Muscle of arm (tissue), 12 donors: ENCODE results near the gene KCNG2. TPM values are rescaled to one million over a fixed set of nuclear protein-coding genes. Genes with fewer than 3 reads are reported as not detected.

ENCODE experiments used
- DNase-seq: peaks from one replicate; pipeline ENCODE4 v3.0.0-alpha.2; 2013
- polyA plus RNA-seq, 12 donors: library from polyadenylated mRNA; unstranded; fragments of 120-200 nt; gene quantifications; one replicate each; pipeline ENCODE4 v1.2.1, GENCODE V29; 2013; ENCODE audit not compliant: insufficient read length in 12 of 12

The KCNG2 gene
- polyA plus RNA-seq, 12 donors: 0.18 to 0.93 (median 0.35) TPM; not detected in 2

DNA sequence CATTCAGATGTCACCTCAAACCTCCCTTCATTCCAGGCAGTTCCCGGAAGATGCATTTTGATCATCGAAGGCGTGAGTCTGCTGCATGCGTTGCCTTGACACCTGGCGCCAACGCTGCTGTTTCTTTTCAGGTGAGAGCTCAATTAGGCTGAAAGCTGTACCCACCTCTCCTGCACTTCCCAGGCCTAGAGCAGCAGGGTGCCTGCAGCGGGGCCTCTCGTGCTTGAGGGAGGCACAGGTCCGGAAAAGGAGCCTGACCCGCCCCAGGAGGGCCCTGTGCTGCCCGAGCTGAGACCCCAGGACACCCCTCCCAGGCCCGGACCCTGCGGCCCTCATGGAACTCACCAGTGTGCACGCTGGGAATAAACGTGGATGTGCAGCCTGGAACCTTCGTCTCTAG is 31.4 kb upstream of the KCNG2 start:
- DNase-seq: no peak

DNA sequence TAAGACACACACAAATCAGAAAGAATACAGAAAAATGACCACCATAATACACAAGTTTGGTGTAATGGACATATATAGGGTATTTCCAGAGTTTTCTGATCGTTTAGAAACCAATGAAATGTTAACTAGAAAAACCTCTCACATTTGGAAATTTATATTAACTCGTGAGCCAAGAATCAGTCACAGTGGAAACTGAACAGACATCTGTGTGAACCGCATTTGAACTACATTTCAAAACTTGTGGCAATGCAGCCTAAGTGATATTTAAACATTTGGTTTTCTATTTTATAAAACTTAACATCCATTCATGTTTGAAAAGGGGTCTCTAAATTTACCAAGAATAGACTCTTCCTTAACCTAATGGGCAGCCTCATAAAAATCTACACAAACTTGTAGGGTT is 29.0 kb upstream of the KCNG2 start:
- DNase-seq: no peak

DNA sequence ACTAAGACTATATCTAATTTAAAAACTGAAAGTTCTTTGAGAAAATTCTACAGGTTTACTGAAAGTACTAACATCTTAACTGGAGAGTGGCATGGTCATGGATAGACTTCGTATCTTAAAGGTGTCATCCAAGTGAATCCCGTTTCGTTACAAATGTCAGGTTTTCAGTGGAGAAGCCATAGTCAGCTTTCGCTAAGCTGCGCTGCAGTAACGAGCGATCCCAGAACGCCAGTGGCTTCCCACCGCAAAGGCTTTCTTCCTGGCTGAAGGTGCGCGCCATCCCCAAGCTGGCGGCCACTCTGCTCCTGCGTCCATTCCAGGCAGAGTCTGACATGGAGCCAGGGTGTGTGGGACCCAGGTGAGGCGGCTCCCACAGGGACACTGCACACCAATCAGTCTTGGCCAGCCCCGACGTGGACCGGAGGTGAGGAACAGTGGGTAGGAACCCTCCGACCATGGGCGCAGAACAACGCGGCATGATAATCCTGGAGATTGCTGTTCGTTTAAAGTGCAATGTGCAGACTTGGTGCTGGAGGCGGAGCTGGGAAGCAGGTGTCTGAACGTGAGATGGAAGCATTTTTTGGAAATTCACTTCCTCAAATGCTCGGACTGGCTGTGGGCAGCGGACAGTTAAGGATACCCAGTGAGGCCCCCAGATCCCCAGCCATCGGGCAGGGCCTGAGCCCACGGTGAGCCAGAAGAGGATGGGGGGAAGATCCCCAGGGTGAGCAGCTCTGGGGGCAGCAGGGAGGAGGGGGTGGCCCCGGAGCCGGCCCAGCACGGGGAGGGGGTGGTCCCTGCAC is 27.8 kb upstream of the KCNG2 start:
- DNase-seq: no peak

DNA sequence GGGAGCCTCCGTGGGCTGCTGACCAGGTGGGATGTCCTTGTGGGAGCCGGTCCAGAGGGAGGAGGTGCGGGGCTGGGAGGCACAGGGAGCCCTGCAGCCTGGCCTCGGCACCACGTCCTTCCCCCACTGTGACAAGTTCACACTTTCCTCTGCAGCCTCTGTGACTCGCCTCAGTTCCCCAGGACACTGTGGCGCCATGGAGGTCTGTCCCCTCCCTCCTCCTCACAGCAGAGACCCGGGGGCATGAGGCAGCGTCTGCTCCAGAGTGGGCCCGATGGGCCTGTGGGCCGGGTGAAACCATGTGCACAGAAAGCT is 27.3 kb upstream of the KCNG2 start:
- no peak for DNase-seq

DNA sequence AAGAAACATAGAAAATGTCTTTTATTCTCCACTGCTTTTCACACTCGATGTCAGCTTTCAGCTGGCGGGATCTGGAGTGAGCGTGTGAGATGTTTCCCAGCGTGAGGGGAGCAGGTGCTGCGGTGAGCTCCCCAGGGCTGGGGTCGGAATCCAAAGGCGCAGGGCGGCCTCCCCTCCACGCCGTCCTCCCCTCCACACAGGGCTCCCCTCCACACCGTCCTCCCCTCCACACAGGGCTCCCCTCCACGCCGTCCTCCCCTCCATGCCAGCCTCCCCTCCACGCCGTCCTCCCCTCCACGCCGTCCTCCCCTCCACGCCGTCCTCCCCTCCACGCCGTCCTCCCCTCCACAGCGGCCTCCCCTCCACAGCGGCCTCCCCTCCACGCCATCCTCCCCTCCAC is 26.9 kb upstream of the KCNG2 start:
- no peak for DNase-seq

DNA sequence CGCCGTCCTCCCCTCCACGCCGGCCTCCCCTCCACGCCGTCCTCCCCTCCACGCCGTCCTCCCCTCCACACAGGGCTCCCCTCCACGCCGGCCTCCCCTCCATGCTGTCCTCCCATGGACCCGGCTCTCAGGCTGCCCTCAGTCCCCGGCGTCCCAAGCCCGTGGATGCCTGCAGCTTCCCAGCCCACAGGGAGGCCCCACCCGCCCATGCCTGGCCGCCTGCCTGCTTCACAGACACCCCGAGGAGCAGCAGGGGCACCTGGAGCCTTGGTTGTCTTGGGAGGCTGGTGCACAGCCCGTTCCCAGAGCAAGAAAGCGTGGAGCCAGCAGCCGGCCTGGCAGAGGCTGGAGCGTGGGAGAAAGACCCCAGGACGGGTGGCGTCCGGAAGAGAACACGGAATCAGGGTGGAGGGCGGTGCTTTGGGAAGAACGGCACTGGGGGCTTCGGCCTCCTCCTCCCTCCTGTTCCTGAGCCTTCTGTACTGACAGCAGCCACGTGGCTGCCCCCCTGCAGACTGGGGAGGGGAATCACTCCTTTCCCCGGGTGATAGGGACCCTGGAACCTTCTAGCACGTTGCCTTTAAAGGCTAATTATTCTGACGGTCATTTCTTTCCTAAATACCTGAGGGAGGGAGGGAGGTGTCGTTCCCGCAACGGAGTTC is 26.2 kb upstream of the KCNG2 start:
- no peak for DNase-seq

DNA sequence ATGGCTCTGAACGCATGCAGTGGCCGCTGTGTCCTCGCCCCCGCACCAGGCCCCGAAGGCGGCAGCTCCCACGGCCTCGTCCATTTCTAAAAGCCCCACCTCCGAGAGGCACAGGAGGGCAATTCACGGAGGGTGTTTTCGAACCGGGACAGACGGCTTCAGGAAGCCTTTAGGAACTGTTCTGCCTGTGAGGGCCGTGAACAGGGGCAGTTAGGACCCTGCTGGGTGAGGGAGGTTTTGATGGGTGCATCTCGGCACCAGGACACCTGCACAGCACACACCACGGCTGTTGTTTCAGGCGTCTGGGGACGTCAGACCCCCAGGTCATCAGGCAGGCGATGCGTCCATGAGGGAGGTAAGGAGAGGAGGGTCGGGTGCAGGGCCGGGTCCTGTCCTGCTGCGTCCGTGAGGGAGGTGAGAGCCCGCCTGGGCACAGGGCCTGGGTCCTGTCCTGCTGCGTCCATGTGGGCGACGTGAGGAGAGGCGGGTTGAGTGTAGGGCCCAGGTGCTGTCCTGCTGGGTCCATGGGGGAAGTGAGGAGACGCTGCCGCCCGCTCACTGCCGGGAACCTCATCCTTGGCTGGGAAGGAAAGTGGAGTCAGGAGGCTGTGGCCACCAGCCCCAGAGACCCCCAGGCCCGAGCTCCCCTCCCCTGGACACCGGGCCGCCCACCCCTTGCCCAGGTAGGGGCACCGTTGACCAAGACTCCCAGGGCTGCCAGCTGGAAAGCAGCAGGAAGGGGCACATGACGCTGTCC is 25.5 kb upstream of the KCNG2 start:
- no peak for DNase-seq

DNA sequence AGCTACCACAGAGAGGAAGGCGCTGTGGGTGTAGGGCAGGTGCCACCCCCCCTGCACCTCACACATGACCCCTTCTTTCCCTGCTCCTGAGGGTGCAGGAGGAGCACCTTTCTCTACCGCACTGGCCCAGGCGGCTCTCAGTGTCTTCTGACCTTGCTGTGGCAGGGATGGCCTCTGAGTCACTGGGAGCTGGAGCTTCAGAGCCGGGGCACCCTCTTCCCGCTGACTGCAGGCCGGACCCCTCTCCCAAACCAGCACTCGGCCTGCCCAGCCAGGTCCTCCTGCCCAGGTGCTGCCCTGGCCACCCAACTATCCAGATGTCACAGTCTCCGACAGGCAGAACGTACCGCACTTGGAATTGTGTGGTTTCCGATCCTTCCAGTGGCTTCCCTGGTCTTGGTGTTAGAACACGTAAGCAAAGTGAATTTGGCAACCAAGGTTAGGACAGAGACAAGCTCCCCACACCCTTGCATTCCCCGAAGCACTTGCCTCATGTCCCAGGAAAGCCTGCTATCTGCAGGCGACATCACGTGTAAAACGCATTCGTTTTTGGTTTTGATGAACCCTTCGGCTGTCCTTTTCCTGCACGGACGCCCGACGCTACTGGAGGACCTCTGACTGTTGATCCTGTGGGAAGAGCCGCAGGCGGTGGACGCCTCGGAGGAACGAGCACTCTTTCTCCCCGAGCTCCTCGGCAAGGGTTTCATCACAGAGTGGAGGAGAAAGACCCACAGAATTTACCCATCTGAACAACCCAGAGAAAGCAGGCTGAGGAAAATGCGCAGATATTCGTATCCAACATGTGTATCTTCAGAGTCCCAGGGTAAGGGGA is 24.7 kb upstream of the KCNG2 start:
- DNase-seq: no peak

DNA sequence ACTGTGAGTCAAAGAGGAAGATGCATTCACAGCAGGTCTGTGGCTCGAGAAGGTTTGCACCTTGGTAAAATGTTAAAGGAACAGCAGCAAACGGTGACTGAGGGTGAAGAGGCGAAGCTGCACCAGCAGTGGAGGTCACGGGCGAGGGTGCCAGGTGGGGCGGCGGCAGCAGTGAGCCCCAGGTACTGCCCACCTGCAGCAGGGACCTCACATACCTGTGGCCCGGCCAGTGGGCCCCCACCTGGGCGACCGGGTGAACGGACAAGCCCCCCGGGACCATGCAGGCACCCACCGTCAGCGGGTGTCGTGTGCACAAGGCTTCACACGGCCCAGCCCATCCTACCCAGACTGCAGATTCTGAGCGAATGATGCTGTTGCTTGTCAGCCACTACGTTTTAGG is 23.6 kb upstream of the KCNG2 start:
- no peak for DNase-seq

DNA sequence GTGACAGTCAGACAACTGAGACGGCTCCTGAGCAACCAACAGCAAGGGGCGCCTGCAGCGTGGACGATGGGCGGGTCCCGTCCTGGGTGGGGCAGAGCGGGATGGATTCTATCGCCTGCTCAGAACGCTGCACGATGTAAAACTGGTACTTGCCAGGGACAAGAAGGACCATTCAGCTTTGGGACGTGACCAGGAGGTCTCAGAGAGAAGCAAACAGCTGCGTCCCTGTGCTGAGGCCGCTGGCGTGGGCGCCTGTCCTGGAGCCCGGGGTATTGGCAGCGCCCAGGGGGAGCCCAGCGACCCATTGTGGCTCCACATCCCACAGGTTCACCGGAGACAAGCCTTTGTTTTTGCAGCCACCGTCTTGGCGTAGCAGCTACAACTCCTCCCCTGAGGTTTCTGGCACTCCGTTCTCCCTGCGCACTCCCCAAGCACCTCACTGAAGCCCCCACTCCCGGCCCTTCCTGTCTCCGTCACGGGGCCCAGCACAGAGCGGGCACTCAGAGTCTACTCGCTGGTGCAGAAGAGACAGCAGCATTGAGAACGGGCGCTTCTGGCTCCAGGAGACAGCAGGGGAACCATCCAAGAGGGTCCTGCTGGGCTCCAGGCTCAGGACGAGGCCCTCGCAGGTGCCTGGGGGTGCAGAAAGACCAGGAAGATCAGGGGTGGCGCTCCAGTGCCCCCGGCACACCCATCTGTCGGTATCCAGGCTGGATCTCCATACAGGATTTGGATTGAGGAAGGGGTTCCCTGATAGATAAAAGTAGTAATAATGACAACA is 22.1 kb upstream of the KCNG2 start:
- DNase-seq: no peak

DNA sequence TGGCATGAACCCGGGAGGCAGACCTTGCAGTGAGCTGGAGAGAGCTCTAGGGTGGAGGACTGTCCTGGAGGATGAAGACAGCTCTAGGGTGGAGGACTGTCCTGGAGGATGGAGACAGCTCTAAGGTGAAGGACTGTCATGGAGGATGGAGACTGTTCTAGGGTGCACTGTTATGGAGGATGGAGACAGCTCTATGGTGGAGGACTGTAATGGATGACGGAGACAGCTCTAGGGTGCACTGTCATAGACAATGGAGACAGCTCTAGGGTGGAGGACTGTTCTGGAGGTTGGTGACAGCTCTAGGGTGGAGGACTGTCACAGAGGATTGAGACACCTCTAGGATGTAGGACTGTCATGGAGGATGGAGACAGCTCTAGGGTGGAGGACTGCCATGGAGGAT is 21.1 kb upstream of the KCNG2 start:
- DNase-seq: no peak

DNA sequence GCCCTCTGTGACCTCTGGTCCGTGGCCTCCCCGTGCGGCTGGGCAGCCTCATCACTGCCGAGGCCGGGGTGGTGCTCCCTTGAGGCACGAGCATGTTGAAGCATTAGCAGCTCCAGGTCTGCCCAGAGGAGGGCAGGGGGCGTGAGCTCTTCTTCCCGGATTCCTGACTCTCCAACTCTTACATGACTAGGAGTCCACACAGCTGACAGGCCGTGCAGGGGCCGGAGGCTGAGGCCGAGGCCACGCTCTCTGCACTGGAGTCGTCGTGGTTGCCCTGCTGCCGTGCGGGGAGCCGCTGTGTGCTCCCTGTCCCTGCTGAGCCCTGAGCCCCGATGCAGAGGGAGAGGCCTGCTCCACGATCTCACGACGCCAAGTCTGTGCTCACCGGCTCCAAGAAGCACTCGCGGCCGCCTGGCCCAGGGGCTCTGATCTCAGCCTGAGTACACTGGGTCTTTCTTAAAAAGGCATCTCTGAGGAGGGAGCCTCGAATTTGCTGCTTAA is 19.4 kb upstream of the KCNG2 start:
- DNase-seq: no peak

DNA sequence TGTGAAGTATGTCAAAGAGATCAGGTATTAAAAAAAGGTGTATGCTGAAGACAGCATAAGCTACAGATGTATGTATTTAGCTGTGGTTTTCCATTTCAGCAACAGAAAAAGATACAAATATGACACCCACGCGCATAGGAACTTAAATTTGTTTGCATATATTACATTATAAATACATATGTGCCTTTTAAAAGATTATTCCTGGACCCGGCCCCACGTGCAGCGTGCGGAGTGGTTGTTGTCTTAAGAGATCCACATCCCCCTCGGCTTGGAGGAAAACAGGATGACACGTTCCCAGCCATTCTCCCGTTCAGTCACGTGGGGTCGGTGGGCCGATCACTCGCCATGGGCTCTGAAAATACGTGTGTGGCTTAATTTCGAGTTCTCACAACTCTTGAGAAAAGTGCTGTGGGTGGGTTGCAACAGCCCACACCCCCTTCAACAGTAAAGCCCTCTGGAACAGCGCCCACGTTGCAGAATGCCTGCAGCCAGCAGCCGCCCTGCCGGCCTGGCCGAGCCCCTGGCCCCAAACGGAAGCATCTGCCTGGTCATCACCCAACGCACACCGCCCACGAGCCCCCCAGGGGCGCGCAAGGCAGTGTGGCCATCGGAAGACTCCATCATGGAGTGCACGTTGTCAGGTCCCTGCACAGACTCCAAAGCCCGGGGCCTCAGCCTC is 18.6 kb upstream of the KCNG2 start:
- no peak for DNase-seq

DNA sequence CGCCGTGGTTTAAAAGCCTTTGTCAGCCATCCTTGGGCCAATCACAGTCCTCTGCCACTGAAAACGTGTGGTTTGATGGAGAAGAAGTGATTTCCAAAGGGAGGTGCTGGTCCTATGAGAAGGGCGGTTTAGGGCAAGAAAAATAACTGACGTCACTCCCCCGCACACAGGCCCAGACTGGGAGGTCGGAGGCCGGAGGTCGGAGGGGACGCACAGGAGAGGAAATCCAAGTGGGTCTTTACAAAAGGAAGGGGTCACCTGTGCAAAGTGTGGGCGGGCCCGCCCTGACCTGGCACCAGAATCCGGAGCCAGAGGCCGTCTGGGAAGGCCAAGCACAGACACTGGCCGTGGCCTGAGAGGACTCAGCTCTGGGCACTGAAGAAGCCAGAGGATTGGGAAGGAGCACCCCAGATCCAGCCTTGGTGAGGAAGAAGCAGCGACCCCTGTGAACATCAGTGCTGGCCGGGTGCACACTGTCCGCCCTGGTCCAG is 18.0 kb upstream of the KCNG2 start:
- no peak for DNase-seq

DNA sequence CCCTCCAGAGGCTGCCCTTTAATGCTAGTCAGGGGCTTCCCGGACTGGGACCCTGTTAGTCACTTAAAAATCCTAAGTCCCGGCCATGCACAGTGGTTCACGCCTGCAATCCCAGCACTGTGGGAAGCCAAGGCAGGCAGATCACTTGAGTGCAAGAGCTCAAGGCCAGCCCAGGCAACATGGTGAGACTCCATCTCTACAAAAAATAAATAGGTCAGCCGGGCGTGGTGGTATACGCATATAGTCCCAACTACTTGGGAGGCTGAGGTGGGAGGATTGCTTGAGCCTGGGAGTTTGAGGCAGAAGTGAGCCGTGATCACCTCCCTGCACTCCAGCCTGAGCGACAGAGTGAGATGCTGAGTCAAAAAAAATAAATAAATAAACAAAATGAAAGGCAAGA is 17.2 kb upstream of the KCNG2 start:
- no peak for DNase-seq

DNA sequence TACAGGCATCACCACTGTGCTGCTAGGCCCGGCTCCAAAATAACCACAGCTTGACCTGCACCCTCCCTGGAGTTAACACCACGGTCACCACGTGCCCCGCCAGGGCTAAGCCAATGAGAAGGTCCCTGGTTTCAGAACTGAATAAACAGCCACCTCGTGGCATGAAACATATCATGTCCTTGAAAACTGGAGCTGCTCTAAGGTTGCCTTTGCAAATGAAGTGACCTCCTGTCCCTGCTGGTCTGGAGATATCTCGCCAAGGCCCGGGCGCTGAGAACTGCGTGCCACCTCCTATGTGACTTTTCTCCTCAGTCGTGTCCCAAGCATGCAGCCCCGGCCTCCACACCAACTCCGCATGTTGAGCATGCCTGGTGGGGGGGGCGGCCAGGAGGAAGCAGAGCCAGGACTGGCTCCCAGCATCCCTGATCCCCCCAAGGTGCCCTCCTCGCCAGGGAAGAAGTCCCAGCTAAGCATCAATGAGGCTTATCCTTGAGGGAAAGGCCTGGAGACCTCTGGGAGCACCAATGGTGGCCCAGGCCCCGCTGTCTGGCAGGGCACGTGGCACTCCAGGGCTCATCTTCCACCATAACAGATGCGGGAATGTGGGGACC is 16.3 kb upstream of the KCNG2 start:
- no peak for DNase-seq

DNA sequence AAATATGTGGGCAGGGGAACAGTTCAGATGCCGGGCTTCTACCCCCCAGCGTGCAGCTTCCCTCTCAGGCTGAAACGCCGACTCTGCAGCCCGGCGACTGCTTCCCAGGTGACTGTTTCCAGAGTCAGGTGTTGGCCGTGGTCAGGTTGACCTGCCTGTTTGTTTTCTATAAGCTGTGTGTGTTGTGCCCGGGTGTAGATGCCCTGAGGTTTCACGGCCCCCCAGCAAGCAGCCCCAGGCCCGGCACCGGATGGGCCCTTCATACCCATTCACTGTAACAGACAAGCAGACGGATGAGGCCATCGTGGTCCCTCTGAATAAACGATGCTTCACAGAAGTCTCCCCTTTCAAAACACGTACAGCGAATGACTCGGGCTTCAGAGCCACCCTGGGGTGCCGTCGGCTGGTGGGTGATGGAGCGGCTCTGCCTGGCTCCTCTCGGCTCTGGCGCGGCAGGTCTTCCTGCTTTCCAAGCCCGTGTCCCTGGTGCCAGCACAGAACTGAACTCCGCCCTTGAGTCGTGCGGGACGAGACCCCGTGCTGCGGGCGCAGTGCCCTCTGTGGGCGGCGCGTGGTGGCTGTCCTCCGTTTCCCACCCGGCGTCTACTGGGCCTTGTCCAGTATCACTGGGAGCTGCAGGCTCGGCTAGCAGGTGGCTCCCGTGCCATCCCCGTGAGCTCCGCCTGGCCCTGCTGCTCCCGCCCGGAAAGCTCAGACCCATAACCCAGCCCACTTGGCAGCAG is 15.0 kb upstream of the KCNG2 start:
- no peak for DNase-seq

DNA sequence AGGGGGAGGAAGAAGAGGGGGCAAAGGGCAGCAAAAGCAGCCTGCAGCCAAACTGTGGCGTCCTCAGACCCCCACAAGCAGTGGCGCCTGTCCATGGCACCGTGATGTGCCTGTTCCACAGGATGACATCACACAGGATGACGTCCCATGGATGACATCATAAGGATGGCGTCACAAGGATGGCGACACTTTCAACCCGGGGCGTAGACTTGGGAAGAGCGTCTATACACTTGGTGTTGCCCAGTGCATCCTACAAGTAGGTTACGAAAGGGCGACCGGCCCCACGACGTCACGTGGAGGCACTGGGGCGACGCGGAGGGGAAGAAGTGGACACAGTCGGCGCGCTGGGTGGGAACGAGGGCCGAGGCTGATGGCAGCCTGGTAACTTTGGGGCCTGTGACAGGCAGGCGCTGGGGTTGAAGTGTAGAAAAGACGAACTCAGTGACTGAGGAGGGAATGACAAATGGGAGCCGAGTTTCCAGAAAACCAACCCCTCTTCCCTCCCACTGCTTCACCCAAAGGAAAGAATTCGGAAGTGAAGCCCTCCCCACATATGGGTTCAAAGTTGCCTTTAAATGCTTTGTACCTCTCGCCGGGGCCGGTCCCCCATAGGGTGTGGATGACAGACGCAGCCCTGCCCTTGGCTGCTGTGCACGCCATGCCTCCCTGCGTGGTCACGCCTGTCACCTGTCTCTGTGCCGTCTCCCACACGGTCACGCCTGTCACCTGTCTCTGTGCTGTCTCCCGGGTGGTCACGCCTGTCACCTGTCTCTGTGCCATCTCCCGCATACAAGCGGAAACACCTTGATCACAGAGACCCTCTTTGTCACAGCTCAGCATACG is 13.4 kb upstream of the KCNG2 start:
- no peak for DNase-seq
